Measurements from ENCODE around the gene PDE11A. TPM values are rescaled to one million over a fixed set of nuclear protein-coding genes. Genes with fewer than 3 reads are reported as not detected.

PDE11A gene
- total and polyA plus RNA-seq, 2 of the 13 experiments (the other 11 are each of a cell fraction or from before 2014, with no cell fraction given), result 1.2 to 1.7 TPM

DNA sequence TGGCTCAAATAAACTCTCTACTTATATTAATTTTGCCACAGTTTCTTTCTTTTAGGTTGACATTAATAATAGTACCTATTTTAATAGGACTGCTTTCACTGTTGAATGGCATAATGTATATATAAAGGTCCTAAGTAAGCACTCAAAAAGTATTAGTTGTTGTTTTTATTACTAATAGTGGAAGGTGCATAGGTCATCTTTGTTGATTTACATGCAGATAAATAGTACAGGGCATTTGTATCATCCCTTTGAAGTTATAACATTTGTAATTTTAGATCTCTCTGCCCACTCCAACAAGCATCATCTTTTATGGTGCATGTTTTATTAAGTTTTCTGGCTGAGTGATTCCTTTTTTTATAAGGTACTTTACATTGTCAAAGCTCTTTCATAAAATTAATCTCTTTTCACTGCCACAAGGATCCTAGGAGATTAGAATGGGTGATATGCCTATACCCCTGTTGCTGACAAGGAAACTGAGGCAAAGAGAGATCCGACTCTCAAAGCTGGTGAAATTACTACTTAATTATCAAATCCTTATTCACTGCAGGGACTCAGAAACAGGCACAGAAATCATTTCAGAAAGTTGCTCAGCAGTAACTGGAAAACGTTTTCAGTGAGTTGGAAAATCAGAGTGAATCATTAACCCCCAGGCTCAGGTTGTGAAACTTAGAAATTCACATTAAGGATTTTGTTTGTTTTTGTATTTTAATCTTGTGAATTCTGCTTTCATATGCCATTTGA, 380.4 kb downstream of the PDE11A start:
- ATAC-seq (peak; percentile 76), DNase-seq (ENCODE audit: low spot score) (peak; percentile 30), FAIRE-seq (no peak)
- Histone ChIP-seq H3K79me2 (ENCODE audit: insufficient read depth, low read length) (no peaks in the 10 kb centered on the region), H3K9ac (ENCODE audit: insufficient read depth, low read depth, low read length) (peak overlapping the region; percentile 10; the same call in 1 of the 2 replicates), H4K20me1 (ENCODE audit: insufficient read depth, low read length) (no peaks in the 10 kb centered on the region), H3K36me3 (replicated peaks in 1 of 2; ENCODE audit: control insufficient read depth in 1 of 2, insufficient read depth in 2 of 2, low read length in 2 of 2) (no peaks in the 10 kb centered on the region), H3K4me3 (replicated peaks in 1 of 3; ENCODE audit: insufficient read depth in 1 of 3, low read depth in 2 of 3, low read length in 3 of 3) (peak overlapping the region; percentile 20 to 27 (median 21); a peak in 3 of 6 replicates), H3K9me3 (ENCODE audit: low read length) (no peaks in the 10 kb centered on the region), H3K4me2 (ENCODE audit: low read depth, low read length) (peak overlapping the region; percentile 70), H3K27ac (ENCODE audit: extremely low read length, insufficient read depth, low read length) (no peak overlapping the region), H2AFZ (ENCODE audit: low read length) (no peak overlapping the region), H3K4me1 (ENCODE audit: insufficient read depth, low read length) (peaks cover 43% of the 10 kb centered on the region), H3K27me3 (ENCODE audit: control insufficient read depth in 1 of 2, insufficient read depth in 2 of 2, low read length in 2 of 2) (no peaks in the 10 kb centered on the region)
- CTCF ChIA-PET (ENCODE audit: low intra/inter-chr PET ratio, low total read pairs), result no interaction called here
- BruUV-seq (replicated peaks), result no TSS peak
- intact Hi-C loops (cut with micrococcal nuclease; ENCODE audit: unreplicated experiment) (no loop called here), in situ Hi-C loops (cut with HindIII; ENCODE audit: extremely low pct_ligation_motif_present, low pct_unique_long_range_greater_than_20kb) (no loop called here)
- POLR2A ChIA-PET, result no interaction called here
- WGBS (ENCODE audit: low lambda C conversion rate), result 0% methylated on average over 2 of the region's 2 CpGs
- no peak for TF ChIP-seq ZNF430 (CRISPR knock-in tag; IDR thresholded peaks at IDR 0.05)
- TF ChIP-seq KDM6A (CRISPR knock-in tag; IDR thresholded peaks at IDR 0.05; ENCODE audit: low read depth), result 0 out of 2 replicates have a peak, but pooled peaks have one; percentile 20
- TF ChIP-seq TCF7 (IDR thresholded peaks at IDR 0.05; ENCODE audit: low read depth), result 0 out of 2 replicates have a peak, but pooled peaks have one; percentile 10
- no peak for TF ChIP-seq ZNF205 (CRISPR knock-in tag; IDR thresholded peaks at IDR 0.05)
- TF ChIP-seq, protein P1, sequence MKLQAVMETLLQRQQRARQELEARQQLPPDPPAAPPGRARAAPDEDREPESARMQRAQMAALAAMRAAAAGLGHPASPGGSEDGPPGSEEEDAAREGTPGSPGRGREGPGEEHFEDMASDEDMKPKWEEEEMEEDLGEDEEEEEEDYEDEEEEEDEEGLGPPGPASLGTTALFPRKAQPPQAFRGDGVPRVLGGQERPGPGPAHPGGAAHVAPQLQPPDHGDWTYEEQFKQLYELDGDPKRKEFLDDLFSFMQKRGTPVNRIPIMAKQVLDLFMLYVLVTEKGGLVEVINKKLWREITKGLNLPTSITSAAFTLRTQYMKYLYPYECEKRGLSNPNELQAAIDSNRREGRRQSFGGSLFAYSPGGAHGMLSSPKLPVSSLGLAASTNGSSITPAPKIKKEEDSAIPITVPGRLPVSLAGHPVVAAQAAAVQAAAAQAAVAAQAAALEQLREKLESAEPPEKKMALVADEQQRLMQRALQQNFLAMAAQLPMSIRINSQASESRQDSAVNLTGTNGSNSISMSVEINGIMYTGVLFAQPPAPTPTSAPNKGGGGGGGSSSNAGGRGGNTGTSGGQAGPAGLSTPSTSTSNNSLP (IDR thresholded peaks at IDR 0.05; ENCODE audit: low read depth, low read length), result peak; percentile 36; the same call in 1 of the 2 replicates
- TF ChIP-seq ARID2 (CRISPR knock-in tag; IDR thresholded peaks at IDR 0.05; ENCODE audit: borderline replicate concordance), result no peak
- TF ChIP-seq NCOA2 (CRISPR knock-in tag; IDR thresholded peaks at IDR 0.05), result no peak
- TF ChIP-seq, protein P2, sequence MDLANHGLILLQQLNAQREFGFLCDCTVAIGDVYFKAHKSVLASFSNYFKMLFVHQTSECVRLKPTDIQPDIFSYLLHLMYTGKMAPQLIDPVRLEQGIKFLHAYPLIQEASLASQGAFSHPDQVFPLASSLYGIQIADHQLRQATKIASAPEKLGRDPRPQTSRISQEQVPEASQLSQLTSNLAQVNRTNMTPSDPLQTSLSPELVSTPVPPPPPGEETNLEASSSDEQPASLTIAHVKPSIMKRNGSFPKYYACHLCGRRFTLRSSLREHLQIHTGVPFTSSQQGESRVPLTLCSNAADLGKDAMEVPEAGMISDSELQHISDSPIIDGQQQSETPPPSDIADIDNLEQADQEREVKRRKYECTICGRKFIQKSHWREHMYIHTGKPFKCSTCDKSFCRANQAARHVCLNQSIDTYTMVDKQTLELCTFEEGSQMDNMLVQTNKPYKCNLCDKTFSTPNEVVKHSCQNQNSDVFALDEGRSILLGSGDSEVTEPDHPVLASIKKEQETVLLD (CRISPR knock-in tag; IDR thresholded peaks at IDR 0.05; ENCODE audit: low read depth), result no peak
- TF ChIP-seq ZNF101 (CRISPR knock-in tag; IDR thresholded peaks at IDR 0.05; ENCODE audit: borderline replicate concordance, low read depth), result no peak
- TF ChIP-seq, protein P3, sequence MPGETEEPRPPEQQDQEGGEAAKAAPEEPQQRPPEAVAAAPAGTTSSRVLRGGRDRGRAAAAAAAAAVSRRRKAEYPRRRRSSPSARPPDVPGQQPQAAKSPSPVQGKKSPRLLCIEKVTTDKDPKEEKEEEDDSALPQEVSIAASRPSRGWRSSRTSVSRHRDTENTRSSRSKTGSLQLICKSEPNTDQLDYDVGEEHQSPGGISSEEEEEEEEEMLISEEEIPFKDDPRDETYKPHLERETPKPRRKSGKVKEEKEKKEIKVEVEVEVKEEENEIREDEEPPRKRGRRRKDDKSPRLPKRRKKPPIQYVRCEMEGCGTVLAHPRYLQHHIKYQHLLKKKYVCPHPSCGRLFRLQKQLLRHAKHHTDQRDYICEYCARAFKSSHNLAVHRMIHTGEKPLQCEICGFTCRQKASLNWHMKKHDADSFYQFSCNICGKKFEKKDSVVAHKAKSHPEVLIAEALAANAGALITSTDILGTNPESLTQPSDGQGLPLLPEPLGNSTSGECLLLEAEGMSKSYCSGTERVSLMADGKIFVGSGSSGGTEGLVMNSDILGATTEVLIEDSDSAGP (CRISPR knock-in tag; IDR thresholded peaks at IDR 0.05; ENCODE audit: borderline replicate concordance), result no peak
- no peak for TF ChIP-seq NCOA5 (CRISPR knock-in tag; IDR thresholded peaks at IDR 0.05)
- TF ChIP-seq KDM3A (CRISPR knock-in tag; IDR thresholded peaks at IDR 0.05; ENCODE audit: low read depth), result no peak
- TF ChIP-seq, protein P4, sequence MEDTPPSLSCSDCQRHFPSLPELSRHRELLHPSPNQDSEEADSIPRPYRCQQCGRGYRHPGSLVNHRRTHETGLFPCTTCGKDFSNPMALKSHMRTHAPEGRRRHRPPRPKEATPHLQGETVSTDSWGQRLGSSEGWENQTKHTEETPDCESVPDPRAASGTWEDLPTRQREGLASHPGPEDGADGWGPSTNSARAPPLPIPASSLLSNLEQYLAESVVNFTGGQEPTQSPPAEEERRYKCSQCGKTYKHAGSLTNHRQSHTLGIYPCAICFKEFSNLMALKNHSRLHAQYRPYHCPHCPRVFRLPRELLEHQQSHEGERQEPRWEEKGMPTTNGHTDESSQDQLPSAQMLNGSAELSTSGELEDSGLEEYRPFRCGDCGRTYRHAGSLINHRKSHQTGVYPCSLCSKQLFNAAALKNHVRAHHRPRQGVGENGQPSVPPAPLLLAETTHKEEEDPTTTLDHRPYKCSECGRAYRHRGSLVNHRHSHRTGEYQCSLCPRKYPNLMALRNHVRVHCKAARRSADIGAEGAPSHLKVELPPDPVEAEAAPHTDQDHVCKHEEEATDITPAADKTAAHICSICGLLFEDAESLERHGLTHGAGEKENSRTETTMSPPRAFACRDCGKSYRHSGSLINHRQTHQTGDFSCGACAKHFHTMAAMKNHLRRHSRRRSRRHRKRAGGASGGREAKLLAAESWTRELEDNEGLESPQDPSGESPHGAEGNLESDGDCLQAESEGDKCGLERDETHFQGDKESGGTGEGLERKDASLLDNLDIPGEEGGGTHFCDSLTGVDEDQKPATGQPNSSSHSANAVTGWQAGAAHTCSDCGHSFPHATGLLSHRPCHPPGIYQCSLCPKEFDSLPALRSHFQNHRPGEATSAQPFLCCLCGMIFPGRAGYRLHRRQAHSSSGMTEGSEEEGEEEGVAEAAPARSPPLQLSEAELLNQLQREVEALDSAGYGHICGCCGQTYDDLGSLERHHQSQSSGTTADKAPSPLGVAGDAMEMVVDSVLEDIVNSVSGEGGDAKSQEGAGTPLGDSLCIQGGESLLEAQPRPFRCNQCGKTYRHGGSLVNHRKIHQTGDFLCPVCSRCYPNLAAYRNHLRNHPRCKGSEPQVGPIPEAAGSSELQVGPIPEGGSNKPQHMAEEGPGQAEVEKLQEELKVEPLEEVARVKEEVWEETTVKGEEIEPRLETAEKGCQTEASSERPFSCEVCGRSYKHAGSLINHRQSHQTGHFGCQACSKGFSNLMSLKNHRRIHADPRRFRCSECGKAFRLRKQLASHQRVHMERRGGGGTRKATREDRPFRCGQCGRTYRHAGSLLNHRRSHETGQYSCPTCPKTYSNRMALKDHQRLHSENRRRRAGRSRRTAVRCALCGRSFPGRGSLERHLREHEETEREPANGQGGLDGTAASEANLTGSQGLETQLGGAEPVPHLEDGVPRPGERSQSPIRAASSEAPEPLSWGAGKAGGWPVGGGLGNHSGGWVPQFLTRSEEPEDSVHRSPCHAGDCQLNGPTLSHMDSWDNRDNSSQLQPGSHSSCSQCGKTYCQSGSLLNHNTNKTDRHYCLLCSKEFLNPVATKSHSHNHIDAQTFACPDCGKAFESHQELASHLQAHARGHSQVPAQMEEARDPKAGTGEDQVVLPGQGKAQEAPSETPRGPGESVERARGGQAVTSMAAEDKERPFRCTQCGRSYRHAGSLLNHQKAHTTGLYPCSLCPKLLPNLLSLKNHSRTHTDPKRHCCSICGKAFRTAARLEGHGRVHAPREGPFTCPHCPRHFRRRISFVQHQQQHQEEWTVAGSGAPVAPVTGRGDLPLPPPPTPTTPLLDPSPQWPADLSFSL (CRISPR knock-in tag; IDR thresholded peaks at IDR 0.05), result no peak
